ENCODE results near the gene KIAA1191. TPM values are rescaled to one million over a fixed set of nuclear protein-coding genes. Genes with fewer than 3 reads are reported as not detected.

KIAA1191 gene
- total and polyA plus RNA-seq, 2 experiments from 2014 or later = 98.3 to 110 TPM

DNA sequence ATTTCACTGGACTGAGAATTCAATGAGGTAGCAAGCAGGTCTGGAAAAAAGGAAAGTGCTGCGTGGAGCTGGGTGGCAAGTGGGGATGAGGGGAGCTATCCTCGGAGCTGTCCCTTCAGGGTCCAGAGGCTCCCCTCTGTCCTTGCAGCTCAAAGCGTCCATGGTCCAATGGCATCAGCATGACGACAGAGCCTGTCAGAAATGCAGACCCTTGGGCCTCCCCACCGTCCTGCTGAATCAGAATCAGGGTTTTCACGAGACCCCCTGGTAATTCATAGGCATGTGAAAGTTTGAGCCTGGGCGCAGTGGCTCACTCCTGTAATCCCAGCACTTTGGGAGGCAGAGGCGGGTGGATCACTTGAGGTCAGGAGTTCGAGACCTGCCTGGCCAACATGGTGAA lies 32.5 kb upstream of the KIAA1191 start:
- Histone ChIP-seq H3K27me3 (no peaks in the 10 kb centered on the region), H3K9me2 (replicated peaks; ENCODE audit: insufficient read depth) (no peaks in the 10 kb centered on the region), H3K9me3 (ENCODE audit: low read depth) (no peaks in the 10 kb centered on the region), H2AFZ (no peak overlapping the region), H4K20me1 (ENCODE audit: insufficient read depth, poor library complexity, severe bottlenecking) (no peaks in the 10 kb centered on the region), H3K4me2 (no peak overlapping the region), H3K4me1 (ENCODE audit: insufficient read depth) (peaks cover 6% of the 10 kb centered on the region), H3K36me3 (replicated peaks; ENCODE audit: insufficient read depth, low read depth) (no peaks in the 10 kb centered on the region), H3K27ac (no peak overlapping the region), H3K79me2 (peaks cover 14% of the 10 kb centered on the region), H3K4me3 (no peak overlapping the region)
- TF ChIP-seq EZH2 (IDR thresholded peaks at IDR 0.05; ENCODE audit: borderline replicate concordance) (no peak), EZH2phosphoT487 (IDR thresholded peaks at IDR 0.05; ENCODE audit: low read depth, severe bottlenecking, unreplicated experiment) (no peak)
- TF ChIP-seq, protein P1, sequence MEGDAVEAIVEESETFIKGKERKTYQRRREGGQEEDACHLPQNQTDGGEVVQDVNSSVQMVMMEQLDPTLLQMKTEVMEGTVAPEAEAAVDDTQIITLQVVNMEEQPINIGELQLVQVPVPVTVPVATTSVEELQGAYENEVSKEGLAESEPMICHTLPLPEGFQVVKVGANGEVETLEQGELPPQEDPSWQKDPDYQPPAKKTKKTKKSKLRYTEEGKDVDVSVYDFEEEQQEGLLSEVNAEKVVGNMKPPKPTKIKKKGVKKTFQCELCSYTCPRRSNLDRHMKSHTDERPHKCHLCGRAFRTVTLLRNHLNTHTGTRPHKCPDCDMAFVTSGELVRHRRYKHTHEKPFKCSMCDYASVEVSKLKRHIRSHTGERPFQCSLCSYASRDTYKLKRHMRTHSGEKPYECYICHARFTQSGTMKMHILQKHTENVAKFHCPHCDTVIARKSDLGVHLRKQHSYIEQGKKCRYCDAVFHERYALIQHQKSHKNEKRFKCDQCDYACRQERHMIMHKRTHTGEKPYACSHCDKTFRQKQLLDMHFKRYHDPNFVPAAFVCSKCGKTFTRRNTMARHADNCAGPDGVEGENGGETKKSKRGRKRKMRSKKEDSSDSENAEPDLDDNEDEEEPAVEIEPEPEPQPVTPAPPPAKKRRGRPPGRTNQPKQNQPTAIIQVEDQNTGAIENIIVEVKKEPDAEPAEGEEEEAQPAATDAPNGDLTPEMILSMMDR (IDR thresholded peaks at IDR 0.05; ENCODE audit: poor library complexity) = no peak
- DNase-seq (ENCODE audit: low spot score) = no peak
- WGBS (ENCODE audit: low lambda C conversion rate, missing lambda C conversion rate) = 95% methylated on average over 9 of the region's 9 CpGs

DNA sequence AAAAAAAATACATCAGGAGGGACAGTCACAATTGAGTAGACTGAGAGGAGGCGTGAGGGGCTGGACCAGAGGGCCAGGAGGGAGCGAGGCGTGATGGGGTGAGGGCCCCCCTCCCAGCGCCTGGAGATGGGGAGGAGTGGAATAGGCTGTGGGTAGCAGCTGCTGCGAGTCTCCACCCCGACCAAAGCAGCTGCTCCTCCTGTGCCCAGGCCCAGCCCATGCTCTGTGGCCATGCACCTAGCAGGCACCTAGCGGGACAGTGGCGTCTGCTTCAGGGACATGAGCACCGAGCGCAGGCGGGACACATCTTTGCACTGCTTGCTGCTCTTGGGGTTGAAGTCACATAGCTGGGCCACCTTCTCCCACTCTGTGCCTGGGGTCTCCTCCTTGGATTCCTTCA lies 31.0 kb upstream of the KIAA1191 start:
- 95% methylated on average over 11 of the region's 11 CpGs for WGBS (ENCODE audit: low lambda C conversion rate, missing lambda C conversion rate)
- H3K9me2 ChIP-seq (replicated peaks; ENCODE audit: insufficient read depth) = no peaks in the 10 kb centered on the region
- peaks cover 10% of the 10 kb centered on the region for H3K4me1 ChIP-seq (ENCODE audit: insufficient read depth)
- H3K79me2 ChIP-seq = peaks cover 19% of the 10 kb centered on the region
- H3K27ac ChIP-seq = no peak overlapping the region
- no peak overlapping the region for H3K4me3 ChIP-seq
- no peak for DNase-seq (ENCODE audit: low spot score)
- H4K20me1 ChIP-seq (ENCODE audit: insufficient read depth, poor library complexity, severe bottlenecking) = no peaks in the 10 kb centered on the region
- no peaks in the 10 kb centered on the region for H3K9me3 ChIP-seq (ENCODE audit: low read depth)
- no peak overlapping the region for H2AFZ ChIP-seq
- no peaks in the 10 kb centered on the region for H3K36me3 ChIP-seq (replicated peaks; ENCODE audit: insufficient read depth, low read depth)
- no peaks in the 10 kb centered on the region for H3K27me3 ChIP-seq
- no peak overlapping the region for H3K4me2 ChIP-seq
- TF ChIP-seq EZH2phosphoT487 (IDR thresholded peaks at IDR 0.05; ENCODE audit: low read depth, severe bottlenecking, unreplicated experiment) = no peak
- TF ChIP-seq, protein P1 (IDR thresholded peaks at IDR 0.05; ENCODE audit: poor library complexity) = no peak
- TF ChIP-seq EZH2 (IDR thresholded peaks at IDR 0.05; ENCODE audit: borderline replicate concordance) = no peak

DNA sequence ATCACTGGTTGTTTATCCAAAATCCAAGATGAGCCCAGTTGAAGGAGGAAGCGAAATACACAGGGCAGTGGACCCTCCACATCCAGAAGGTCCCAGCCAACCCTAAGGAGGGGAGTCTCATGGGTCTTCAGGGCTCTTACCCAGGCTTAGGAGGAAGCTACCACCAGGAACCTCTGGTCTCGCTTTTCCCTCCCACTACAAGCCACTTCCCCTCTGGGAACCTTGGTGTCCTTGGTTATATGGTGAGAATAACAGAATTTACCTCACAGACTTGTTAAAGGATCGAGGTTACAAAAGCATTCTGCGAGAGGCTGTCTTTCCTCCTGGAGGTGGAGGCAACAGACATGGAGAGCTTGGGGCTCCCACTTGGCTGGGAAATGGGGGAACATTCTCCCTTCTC lies 30.4 kb upstream of the KIAA1191 start:
- 97% methylated on average over 4 of the region's 4 CpGs for WGBS (ENCODE audit: low lambda C conversion rate, missing lambda C conversion rate)
- H3K36me3 ChIP-seq (replicated peaks; ENCODE audit: insufficient read depth, low read depth) = no peaks in the 10 kb centered on the region
- H3K27me3 ChIP-seq = no peaks in the 10 kb centered on the region
- H2AFZ ChIP-seq = no peak overlapping the region
- no peaks in the 10 kb centered on the region for H3K9me3 ChIP-seq (ENCODE audit: low read depth)
- H4K20me1 ChIP-seq (ENCODE audit: insufficient read depth, poor library complexity, severe bottlenecking) = no peaks in the 10 kb centered on the region
- H3K4me2 ChIP-seq = no peak overlapping the region
- H3K27ac ChIP-seq = no peak overlapping the region
- no peak overlapping the region for H3K4me3 ChIP-seq
- peaks cover 15% of the 10 kb centered on the region for H3K4me1 ChIP-seq (ENCODE audit: insufficient read depth)
- no peak for DNase-seq (ENCODE audit: low spot score)
- no peak for TF ChIP-seq EZH2phosphoT487 (IDR thresholded peaks at IDR 0.05; ENCODE audit: low read depth, severe bottlenecking, unreplicated experiment)
- no peak for TF ChIP-seq EZH2 (IDR thresholded peaks at IDR 0.05; ENCODE audit: borderline replicate concordance)
- TF ChIP-seq, protein P1 (IDR thresholded peaks at IDR 0.05; ENCODE audit: poor library complexity) = no peak
- peaks cover 24% of the 10 kb centered on the region for H3K79me2 ChIP-seq
- H3K9me2 ChIP-seq (replicated peaks; ENCODE audit: insufficient read depth) = no peaks in the 10 kb centered on the region

DNA sequence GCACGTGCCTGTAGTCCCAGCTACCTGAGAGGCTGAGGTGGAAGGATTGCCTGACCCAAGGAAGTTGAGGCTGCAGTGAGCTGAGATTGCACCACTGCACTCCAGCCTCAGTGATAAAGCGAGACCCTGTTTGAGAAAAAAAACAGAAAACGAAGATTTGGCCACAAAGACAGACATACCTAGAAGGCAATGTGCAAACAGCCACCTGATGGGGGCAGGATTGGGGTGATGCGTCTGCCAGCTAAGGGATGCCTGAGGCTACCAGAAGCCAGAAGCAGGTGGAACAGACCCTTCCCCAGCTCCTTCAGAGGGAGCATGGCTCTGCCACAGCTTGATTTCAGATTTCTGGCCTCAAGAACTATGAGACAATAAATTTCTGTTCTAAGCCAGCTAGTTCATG lies 29.9 kb upstream of the KIAA1191 start:
- Histone ChIP-seq H3K36me3 (replicated peaks; ENCODE audit: insufficient read depth, low read depth) (no peaks in the 10 kb centered on the region), H3K4me2 (no peak overlapping the region), H3K4me3 (no peak overlapping the region), H4K20me1 (ENCODE audit: insufficient read depth, poor library complexity, severe bottlenecking) (no peaks in the 10 kb centered on the region), H3K27ac (no peak overlapping the region), H3K4me1 (ENCODE audit: insufficient read depth) (peaks cover 17% of the 10 kb centered on the region), H3K79me2 (peaks cover 30% of the 10 kb centered on the region), H2AFZ (no peak overlapping the region), H3K9me3 (ENCODE audit: low read depth) (no peaks in the 10 kb centered on the region), H3K9me2 (replicated peaks; ENCODE audit: insufficient read depth) (no peaks in the 10 kb centered on the region), H3K27me3 (no peaks in the 10 kb centered on the region)
- WGBS (ENCODE audit: low lambda C conversion rate, missing lambda C conversion rate) = 93% methylated on average over 4 of the region's 4 CpGs
- no peak for TF ChIP-seq EZH2phosphoT487 (IDR thresholded peaks at IDR 0.05; ENCODE audit: low read depth, severe bottlenecking, unreplicated experiment)
- TF ChIP-seq, protein P1 (IDR thresholded peaks at IDR 0.05; ENCODE audit: poor library complexity) = no peak
- TF ChIP-seq EZH2 (IDR thresholded peaks at IDR 0.05; ENCODE audit: borderline replicate concordance) = no peak
- no peak for DNase-seq (ENCODE audit: low spot score)
